NCI-H345 (cell line): ENCODE measurements around the gene SPTBN4.
"Not testable (repeated sequence)": the region's sequence is repeated elsewhere in the genome, so short reads cannot be mapped to it uniquely, and the experiment has no call there.

Experiments used
- DNase-seq: peaks from one replicate; lab custom pipeline; 2025; lab: John Stamatoyannopoulos, UW

Gene SPTBN4

DNA sequence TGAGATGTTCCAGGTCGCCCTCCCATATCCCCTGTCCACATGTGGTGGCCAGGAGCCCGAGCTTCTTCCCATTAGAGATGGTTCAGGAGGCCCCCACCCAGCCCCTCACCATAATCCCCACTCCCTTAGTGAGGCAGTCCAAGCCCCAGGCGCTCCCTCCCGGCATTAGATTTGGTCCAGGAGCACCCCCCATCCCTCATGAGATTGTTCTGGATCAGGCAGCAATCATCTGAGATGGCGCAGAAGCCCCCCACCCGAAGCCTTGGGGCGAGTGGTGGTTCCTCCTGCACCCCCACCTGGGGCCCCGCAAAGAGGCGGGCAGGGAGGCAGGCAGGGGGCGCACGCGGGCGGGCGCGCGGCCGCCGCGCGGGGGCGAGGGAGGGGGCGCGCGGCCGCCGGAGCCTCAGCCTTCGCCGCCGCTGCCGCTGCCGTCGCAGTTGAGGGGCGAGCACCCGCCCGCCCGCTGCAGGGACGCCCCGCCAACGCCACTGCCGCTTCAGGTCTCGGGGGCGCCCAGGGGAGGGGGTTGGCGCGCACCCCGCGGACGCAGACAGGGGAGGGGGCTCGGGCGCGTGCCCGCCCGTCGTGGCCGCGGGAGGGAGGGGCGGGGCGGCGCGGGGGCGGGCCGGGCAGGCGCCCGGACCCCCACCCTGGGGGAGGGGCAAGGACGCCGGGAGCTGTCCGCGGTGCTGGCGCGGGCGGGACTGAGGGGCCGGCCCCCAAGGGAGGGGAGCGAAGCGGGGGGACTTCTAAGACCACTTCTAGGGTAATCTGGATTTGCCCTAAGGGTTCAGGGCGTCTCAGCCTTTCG, 63.5 kb downstream of the SPTBN4 start:
- peak; percentile 90 for DNase-seq

DNA sequence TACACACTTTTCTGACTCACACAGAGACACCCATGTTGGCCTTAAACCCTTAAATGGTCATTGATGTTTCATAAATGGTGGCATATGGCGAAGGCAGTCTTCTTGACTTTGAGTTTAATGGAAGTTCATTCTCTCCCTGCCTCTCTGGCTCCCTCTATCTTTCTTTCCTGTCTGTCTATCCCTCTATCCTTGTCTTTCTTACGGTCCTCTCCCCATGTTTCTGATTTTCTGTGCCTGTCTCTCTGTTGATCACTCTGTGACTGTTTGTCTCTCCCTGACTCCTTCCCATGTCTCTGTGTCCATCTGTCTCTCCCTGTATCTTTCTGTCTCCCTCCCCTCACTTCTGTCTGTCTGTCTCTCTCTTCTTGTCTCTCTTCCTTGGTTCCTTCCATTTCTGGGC, 66.7 kb downstream of the SPTBN4 start:
- DNase-seq, result no peak

- no peak for DNase-seq
Observed at GRCh38 chr19:40534148-40534547, 67.3 kb downstream of the SPTBN4 start.

DNA sequence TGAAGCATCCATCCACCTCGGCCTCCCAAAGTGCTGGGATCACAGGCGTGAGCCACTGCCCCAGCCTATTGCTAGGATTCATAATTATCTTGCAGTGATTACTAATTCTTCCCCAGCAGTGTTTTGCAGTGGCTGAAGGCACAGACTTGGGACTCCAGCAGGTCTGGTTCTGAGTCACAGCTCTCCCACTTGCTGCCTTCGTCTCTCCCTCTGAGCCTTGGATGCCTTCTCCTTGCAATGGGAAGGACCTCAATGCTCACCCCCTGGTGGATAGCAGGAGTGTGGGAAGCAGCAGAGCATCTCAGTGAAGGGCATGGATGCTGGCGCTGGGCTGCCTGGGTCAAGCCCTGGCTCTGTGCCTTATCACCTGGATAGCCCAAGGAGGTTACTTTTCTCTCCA, 72.3 kb downstream of the SPTBN4 start:
- no peak for DNase-seq

DNA sequence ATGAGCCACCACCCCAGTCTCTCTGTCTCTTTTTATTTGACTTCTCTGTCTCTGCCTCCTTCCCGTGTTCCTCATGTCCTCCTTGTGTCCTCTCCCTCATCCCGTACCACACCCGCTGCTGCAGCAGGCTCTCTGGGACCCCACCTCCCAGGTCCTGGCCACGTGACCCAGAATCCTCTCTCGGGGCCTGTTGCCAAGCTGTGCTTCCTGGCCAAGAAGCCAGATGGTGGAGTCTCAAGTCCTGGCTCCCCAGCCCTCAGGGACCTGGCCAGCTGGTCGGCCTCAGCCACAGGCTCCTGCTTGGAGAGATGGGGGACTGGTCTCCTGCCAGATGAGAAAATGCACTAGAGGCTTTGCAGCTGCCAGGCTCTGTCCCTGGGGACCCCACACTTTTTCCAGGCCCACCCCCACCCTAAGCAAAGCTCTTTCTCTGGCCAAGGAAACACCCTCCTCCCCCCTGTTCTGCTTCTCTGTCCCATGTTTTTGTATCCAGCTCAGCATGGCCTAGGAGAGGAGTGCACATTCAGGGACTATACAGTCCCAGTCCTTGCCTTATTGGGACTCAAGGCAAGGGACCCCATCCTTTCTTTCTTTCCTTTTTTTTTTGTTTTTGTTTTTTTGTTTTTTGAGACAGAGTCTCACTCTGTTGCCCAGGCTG, 75.5 kb downstream of the SPTBN4 start:
- no peak for DNase-seq

- DNase-seq, result no peak
Observed at GRCh38 chr19:40543029-40543597, 76.3 kb downstream of the SPTBN4 start.

- not testable (repeated sequence) for DNase-seq
Observed at GRCh38 chr19:40546153-40546841, 79.5 kb downstream of the SPTBN4 start.

- DNase-seq, result not testable (repeated sequence)
Observed at GRCh38 chr19:40547190-40547589, 80.4 kb downstream of the SPTBN4 start.

GRCh38 chr19:40547836-40548235, 81.0 kb downstream of the SPTBN4 start:
- DNase-seq, result no peak

DNA sequence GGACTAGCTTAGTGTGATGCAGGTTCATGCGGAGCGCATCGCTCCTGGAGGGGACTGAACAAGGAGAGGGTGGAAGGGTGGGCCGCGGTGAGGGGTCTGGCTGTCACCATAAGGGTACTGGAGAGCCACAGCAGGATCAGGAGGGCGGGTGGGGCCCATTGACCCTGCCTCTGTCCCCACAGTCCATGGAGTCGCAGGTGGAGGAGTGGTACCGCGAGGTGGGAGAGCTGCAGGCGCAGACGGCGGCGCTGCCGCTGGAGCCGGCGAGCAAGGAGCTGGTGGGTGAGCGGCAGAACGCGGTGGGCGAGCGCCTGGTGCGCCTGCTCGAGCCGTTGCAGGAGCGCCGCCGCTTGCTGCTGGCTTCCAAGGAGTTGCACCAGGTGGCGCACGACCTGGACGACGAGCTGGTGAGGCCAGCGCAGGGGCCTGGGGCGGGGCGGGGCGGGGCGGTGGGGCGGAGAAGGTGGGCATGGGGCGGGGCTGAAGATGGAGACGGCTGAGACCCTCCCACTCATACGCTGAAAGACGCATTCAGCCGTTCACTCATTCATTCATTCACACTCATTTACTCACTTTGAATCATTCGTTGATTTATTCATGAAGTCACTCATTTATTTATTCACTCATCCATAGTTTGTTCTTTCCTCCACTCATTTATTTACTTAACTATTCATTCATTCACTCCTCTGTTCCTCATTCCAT, 82.4 kb downstream of the SPTBN4 start:
- DNase-seq, result peak; percentile 93

GRCh38 chr19:40550951-40551350, 84.2 kb downstream of the SPTBN4 start:
- DNase-seq, result no peak

DNA sequence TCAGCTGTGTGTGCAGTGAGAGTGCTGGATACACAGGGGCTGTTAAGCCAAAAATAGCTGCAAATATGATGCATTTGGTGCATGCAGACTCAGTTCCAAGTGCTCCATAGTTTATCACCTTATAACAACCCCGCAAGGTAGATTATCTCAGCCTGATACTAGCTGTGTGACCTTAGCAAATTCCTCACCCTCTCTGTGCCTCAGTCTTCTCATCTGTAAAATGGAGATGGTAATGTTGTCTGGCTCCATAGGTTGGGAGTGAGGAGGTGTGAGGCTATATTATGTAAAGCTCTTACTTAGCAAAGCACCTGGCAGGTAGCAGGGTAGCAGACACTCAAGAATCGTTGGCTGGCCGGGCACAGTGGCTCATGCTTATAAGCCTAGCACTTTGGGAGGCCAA, 86.0 kb downstream of the SPTBN4 start:
- DNase-seq, result no peak

DNA sequence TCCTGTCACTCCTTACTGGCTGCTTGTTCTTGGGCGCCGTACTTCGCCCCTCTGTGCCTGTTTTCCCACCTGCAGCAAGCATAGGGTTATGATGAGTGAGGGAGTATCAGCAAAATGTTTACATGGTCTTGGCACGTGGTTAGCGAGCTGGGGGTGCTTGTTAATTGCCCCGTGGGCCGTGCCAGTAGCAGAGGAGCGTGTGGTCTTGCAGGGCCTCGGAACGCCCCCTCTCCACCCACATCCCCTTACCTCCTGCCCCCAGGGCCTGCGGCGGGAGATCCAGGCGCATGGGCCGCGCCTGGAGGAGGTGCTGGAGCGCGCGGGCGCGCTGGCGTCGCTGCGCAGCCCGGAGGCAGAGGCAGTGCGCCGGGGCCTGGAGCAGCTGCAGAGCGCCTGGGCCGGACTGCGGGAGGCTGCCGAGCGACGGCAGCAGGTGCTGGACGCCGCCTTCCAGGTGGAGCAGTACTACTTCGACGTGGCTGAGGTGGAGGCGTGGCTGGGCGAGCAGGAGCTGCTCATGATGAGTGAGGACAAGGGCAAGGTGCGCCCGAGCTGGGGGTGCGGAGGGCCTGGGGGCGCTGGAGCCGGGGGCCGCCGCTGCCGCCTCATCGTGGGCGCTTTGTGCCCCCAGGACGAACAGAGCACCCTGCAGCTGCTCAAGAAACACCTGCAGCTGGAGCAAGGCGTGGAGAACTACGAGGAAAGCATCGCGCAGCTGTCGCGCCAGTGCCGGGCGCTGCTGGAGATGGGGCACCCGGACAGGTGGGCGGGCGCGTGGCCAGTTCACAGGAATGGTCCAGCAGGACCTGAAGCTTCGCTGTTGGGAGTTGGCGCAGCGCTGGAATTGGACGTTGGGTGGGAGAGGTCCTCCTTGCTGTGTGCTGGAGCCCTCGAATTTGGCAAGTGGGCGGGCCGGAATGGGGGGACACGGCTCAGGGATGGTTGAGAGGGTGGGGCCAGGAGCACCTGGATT, 87.4 kb downstream of the SPTBN4 start:
- no peak for DNase-seq

GRCh38 chr19:40555978-40556689, 89.3 kb downstream of the SPTBN4 start:
- no peak for DNase-seq

DNA sequence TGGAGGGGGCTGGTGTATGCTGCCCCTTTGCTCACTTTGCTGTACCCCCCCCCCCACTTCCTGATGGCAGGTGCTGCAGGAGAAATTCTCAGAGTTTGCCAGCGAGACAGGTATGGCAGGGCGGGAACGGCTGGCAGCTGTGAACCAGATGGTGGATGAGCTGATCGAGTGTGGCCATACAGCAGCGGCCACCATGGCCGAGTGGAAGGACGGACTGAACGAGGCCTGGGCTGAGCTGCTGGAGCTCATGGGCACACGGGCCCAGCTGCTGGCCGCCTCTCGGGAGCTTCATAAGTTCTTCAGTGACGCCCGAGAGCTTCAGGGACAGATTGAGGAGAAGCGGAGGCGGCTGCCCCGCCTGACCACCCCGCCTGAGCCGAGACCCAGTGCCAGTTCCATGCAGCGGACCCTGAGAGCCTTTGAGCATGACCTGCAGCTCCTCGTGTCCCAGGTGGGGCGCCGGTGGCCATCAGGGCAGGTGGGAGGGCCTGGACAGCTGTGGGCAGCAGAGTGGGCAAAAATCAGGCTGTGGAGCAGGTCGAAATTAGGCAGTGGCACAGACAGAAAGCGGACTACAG, 90.2 kb downstream of the SPTBN4 start:
- DNase-seq, result no peak

DNA sequence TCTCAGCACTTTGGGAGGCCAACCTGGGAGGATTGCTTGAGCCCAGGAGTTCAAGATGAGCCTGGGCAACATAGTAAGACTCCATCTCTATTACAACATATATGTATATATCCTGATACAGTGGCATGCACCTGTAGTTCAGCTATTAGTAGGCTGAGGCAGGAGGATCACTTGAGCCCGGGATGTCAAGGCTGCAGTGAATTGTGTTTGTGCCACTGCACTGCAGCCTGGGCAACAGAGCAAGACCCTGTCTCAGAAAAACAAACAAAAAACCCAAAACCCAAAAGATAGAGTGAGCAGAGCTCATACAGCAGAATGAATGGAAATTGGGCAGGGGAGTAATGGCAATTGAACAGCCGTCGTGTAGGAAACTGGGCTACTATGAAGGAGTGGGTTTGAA, 92.6 kb downstream of the SPTBN4 start:
- DNase-seq, result no peak

- no peak for DNase-seq
Observed at GRCh38 chr19:40560092-40560507, 93.3 kb downstream of the SPTBN4 start.

GRCh38 chr19:40561947-40562346, 95.1 kb downstream of the SPTBN4 start:
- no peak for DNase-seq

- not testable (repeated sequence) for DNase-seq
Observed at GRCh38 chr19:40564535-40564934, 97.7 kb downstream of the SPTBN4 start.

- no peak for DNase-seq
Observed at GRCh38 chr19:40565355-40565754, 98.6 kb downstream of the SPTBN4 start.
